Upper lobe of left lung (tissue), 4 donors: ENCODE measurements around the gene CELF1.

Experiments used
- CTCF ChIP-seq, 6 experiments: fragments of 450-650 bp in 4 of 6; fragments of 200-600 bp in 2 of 6; sonication (generic) in 2 of 6; IDR thresholded peaks; one replicate each; pipeline ENCODE4 v1.5.1; 2016 to 2019; ENCODE audit warnings: antibody characterized with exemption in 6 of 6
- EP300 ChIP-seq, 4 donors: sonication (generic); formaldehyde crosslinking; IDR thresholded peaks; one replicate each; pipeline ENCODE4 v1.5.1; 2017; ENCODE audit warnings: antibody characterized with exemption in 4 of 4, control low read depth in 2 of 4

GRCh38 chr11:47529951-47530350 is 23.0 kb downstream of the CELF1 start:
- no peak for TF ChIP-seq CTCF (IDR thresholded peaks at IDR 0.05)
- no peak for TF ChIP-seq EP300 (IDR thresholded peaks at IDR 0.05)
